ENCODE measurements around the gene COL7A1.

COL7A1 gene

DNA sequence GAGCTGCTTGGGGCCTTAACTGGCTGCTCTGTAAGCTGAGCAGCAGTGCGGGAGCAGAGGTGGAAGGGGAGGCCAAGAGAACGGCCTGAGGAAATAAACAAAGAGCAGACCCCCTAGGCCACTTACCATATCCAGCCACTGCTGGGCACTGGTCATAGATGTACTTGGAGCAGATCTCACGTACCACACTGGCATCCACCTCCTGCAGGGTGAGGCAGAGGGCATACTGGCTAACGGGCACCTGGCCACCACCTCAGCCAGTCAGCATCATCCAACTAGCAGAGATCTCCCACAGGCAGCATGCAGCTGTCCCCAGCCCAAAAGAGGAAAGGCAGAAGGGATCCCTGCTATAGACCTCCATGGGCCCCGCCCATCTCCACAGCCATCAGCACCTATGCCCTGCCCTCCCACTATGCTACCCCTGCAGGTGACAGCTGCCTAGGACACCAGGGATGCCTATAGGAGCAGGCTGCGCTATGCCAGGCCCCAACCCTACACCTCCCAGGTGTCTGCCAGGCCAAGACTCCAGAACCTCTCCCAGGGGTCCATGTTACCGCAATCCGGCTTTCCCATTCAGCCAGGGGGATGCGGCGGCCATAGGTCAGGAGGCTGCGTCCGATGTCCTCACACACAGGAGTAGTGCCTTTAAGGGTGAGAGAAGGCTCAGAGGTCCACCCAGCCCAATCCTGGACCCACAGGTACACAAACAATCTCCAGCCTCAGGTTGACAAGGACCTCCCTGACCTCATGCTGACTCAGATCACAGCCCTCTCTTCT lies 4.6 kb upstream of the COL7A1 start:
- H3K36me3 Mint-ChIP-seq: peaks cover 7% of the 10 kb centered on the region
- no peak overlapping the region for H3K27ac Mint-ChIP-seq
- H3K4me1 Mint-ChIP-seq: no peaks in the 10 kb centered on the region
- no peak overlapping the region for H3K4me3 Mint-ChIP-seq
- no peaks in the 10 kb centered on the region for H3K9me3 Mint-ChIP-seq
- no peaks in the 10 kb centered on the region for H3K27me3 Mint-ChIP-seq

- H3K4me3 Mint-ChIP-seq: no peak overlapping the region
- peaks cover 6% of the 10 kb centered on the region for H3K36me3 Mint-ChIP-seq
- H3K27ac Mint-ChIP-seq: no peak overlapping the region
- no peaks in the 10 kb centered on the region for H3K4me1 Mint-ChIP-seq
- no peaks in the 10 kb centered on the region for H3K9me3 Mint-ChIP-seq
- H3K27me3 Mint-ChIP-seq: peaks cover 2% of the 10 kb centered on the region
These were observed 4.0 kb upstream of the COL7A1 start for GRCh38 chr3:48599077-48599501.

GRCh38 chr3:48598323-48599076 lies 3.4 kb upstream of the COL7A1 start:
- no peak overlapping the region for H3K27ac Mint-ChIP-seq
- H3K4me3 Mint-ChIP-seq: no peak overlapping the region
- peaks cover 6% of the 10 kb centered on the region for H3K36me3 Mint-ChIP-seq
- no peaks in the 10 kb centered on the region for H3K4me1 Mint-ChIP-seq
- peaks cover 2% of the 10 kb centered on the region for H3K27me3 Mint-ChIP-seq
- H3K9me3 Mint-ChIP-seq: no peaks in the 10 kb centered on the region

- no peaks in the 10 kb centered on the region for H3K9me3 Mint-ChIP-seq
- no peaks in the 10 kb centered on the region for H3K4me1 Mint-ChIP-seq
- peaks cover 4% of the 10 kb centered on the region for H3K27me3 Mint-ChIP-seq
- H3K4me3 Mint-ChIP-seq: no peak overlapping the region
- H3K36me3 Mint-ChIP-seq: peaks cover 2% of the 10 kb centered on the region
- H3K27ac Mint-ChIP-seq: peak overlapping the region; percentile 41
These were observed 2.3 kb upstream of the COL7A1 start for GRCh38 chr3:48597408-48597800.

GRCh38 chr3:48596676-48597407 lies 1.7 kb upstream of the COL7A1 start:
- Mint-ChIP-seq H3K27ac (no peak overlapping the region), H3K4me3 (no peak overlapping the region)

GRCh38 chr3:48596157-48596556 lies 1.0 kb upstream of the COL7A1 start:
- Mint-ChIP-seq H3K27me3 (peaks cover 4% of the 10 kb centered on the region), H3K4me3 (no peak overlapping the region), H3K27ac (no peak overlapping the region), H3K9me3 (no peaks in the 10 kb centered on the region), H3K4me1 (no peaks in the 10 kb centered on the region), H3K36me3 (no peaks in the 10 kb centered on the region)

More at GRCh38 chr3:48596676-48597407, 1.7 kb upstream of the COL7A1 start:
- no peaks in the 10 kb centered on the region for H3K4me1 Mint-ChIP-seq
- no peaks in the 10 kb centered on the region for H3K9me3 Mint-ChIP-seq
- peaks cover 4% of the 10 kb centered on the region for H3K27me3 Mint-ChIP-seq
- no peaks in the 10 kb centered on the region for H3K36me3 Mint-ChIP-seq

GRCh38 chr3:48595526-48596121 lies 495 bp upstream of the COL7A1 start:
- H3K4me3 Mint-ChIP-seq: no peak overlapping the region
- peaks cover 7% of the 10 kb centered on the region for H3K27me3 Mint-ChIP-seq

DNA sequence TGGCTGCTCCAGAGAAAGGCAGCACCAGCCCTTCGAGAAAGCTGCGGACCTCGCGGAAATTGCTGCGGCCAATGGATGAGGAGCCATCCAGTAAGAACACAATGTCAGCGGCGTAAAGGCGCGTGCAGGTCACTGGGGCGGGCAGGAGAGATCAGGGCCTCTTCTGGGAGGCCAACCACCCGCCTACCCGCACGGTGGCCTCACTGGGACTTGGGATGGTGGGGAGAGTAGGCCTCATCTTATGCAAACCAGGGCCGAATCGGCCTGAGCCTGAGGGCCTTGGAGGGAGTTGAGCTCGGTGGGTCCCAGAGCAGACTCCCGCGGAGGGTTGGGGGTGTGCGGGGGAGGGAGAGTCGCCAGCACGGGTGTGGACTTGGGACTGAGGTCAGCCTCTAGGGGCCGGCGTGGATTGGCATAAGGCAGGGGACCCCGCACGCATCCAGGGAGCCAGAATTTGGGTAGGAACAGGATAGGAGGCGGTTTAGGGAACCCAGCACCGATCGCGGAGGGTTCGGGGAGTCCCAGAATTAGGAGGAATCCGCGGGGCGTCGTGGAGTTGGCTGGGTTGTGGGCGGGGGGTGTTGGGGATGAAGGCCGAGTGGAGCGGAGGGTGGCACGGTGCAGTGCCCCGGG lies 596 bp downstream of the COL7A1 start:
- H3K36me3 Mint-ChIP-seq: no peaks in the 10 kb centered on the region
- peaks cover 7% of the 10 kb centered on the region for H3K27me3 Mint-ChIP-seq
- no peaks in the 10 kb centered on the region for H3K4me1 Mint-ChIP-seq
- H3K27ac Mint-ChIP-seq: no peak overlapping the region
- H3K4me3 Mint-ChIP-seq: peak overlapping the region; percentile 11
- H3K9me3 Mint-ChIP-seq: no peaks in the 10 kb centered on the region

More at GRCh38 chr3:48595526-48596121, 495 bp upstream of the COL7A1 start:
- Mint-ChIP-seq H3K27ac (no peak overlapping the region), H3K4me1 (no peaks in the 10 kb centered on the region), H3K9me3 (no peaks in the 10 kb centered on the region), H3K36me3 (no peaks in the 10 kb centered on the region)

- no peak overlapping the region for H3K27ac Mint-ChIP-seq
- no peaks in the 10 kb centered on the region for H3K36me3 Mint-ChIP-seq
- H3K27me3 Mint-ChIP-seq: peaks cover 12% of the 10 kb centered on the region
- no peak overlapping the region for H3K4me3 Mint-ChIP-seq
- H3K4me1 Mint-ChIP-seq: no peaks in the 10 kb centered on the region
- no peaks in the 10 kb centered on the region for H3K9me3 Mint-ChIP-seq
These were observed 1.8 kb downstream of the COL7A1 start for GRCh38 chr3:48593337-48593736.

DNA sequence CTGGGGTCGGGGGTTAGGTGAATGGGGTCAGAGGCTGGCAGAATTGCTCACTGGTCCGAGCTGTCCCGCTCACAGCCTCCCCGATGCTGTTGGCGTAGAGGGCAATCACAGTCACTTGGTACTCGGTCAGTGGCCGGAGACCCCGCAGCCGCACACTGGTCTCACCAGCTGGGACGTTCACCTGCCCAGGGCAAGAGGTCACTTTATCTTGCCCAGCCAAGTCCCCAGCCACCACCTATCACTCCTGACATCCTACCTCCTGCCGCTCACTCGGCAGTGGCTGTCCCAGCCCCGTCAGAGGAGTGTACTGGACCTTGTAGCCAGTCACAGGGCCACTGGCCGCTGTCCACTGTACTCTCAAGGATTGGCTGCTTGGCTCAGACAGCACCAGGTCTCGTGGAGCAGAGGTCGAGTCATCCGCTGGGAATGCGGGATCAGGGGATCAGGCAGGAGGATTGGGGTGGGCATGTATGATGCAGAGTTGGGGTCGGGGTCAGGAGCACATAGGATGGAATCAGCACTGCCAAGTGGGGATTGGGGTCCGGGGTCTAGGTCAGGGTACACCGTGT lies 2.5 kb downstream of the COL7A1 start:
- Mint-ChIP-seq H3K4me1 (no peaks in the 10 kb centered on the region), H3K36me3 (no peaks in the 10 kb centered on the region), H3K9me3 (no peaks in the 10 kb centered on the region), H3K4me3 (no peak overlapping the region), H3K27ac (no peak overlapping the region), H3K27me3 (peaks cover 15% of the 10 kb centered on the region)

GRCh38 chr3:48591886-48592518 lies 3.1 kb downstream of the COL7A1 start:
- Mint-ChIP-seq H3K27ac (no peak overlapping the region), H3K4me3 (no peak overlapping the region), H3K36me3 (no peaks in the 10 kb centered on the region), H3K9me3 (no peaks in the 10 kb centered on the region), H3K27me3 (peaks cover 17% of the 10 kb centered on the region), H3K4me1 (no peaks in the 10 kb centered on the region)

DNA sequence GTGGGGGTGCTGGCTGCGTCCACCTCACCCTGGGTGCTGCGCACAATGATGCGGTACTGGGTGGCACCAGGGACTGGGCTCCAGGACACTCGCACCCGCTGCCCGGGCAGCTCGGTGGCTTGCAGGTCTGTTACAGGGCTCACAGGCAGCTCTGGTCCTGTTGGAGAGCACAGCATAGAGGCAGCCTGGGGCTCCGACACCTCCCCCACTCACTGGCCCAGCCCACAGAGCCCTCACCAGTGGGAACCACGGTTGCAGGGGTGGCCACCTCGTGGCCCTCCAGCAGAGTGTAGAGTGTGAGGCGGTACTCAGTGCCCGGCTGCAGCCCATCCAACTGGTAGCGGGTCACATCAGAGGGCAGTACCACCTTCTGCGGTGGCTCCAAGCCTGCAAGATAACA lies 3.7 kb downstream of the COL7A1 start:
- no peaks in the 10 kb centered on the region for H3K4me1 Mint-ChIP-seq
- H3K9me3 Mint-ChIP-seq: no peaks in the 10 kb centered on the region

GRCh38 chr3:48588230-48588629 lies 6.9 kb downstream of the COL7A1 start:
- Mint-ChIP-seq H3K36me3 (no peaks in the 10 kb centered on the region), H3K4me1 (no peaks in the 10 kb centered on the region), H3K4me3 (no peak overlapping the region), H3K9me3 (no peaks in the 10 kb centered on the region), H3K27me3 (peaks cover 14% of the 10 kb centered on the region), H3K27ac (peak overlapping the region; percentile 59)

More for the DNA sequence above, 3.7 kb downstream of the COL7A1 start:
- Mint-ChIP-seq H3K4me3 (no peak overlapping the region), H3K27me3 (peaks cover 17% of the 10 kb centered on the region), H3K36me3 (no peaks in the 10 kb centered on the region), H3K27ac (no peak overlapping the region)

DNA sequence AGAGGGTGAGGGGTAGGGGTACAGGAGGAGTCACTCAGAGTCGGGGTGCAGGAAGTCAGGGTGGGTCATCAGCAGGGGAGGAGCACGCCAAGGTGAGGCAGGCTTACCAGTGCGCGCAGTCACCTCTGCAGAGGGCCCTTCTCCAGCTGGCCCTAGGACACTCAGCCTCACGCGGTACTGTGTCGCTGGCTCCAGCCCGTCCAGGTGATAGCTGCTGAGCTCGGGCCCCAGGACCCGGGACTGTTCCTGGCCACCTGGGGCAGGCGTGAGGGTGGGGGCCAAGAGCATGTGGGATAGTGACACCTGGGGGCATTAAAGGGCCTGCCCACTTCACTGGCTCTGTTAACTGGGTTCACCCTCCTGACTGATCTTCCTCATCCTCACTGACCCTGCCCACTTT lies 7.4 kb downstream of the COL7A1 start:
- H3K9me3 Mint-ChIP-seq: no peaks in the 10 kb centered on the region
- H3K4me1 Mint-ChIP-seq: no peaks in the 10 kb centered on the region
- peak overlapping the region; percentile 19 for H3K4me3 Mint-ChIP-seq
- peaks cover 13% of the 10 kb centered on the region for H3K27me3 Mint-ChIP-seq
- no peaks in the 10 kb centered on the region for H3K36me3 Mint-ChIP-seq
- peak overlapping the region; percentile 59 for H3K27ac Mint-ChIP-seq
